HepG2 (cell line): ENCODE results near the gene SNRNP25. TPM values are rescaled to one million over a fixed set of nuclear protein-coding genes. Genes with fewer than 3 reads are reported as not detected.

Experiments used
- ATAC-seq: fragments of 200-7000 bp; cut with Tn5 transposase; 3 replicates; pipeline ENCODE4 v1.9.1; 2020; ENCODE audit warnings: mild to moderate bottlenecking, moderate library complexity
- BruUV-seq: library from RNA; stranded (reverse); fragments of 400-500 nt; replicated peaks from 2 replicates; lab custom pipeline; 2021; lab: Mats Ljungman, UMichigan
- CTCF ChIA-PET: fragments of 300-600 bp; formaldehyde crosslinking; extraction: SDS; loops from one replicate; lab custom pipeline; 2021; ENCODE audit warnings: low total read pairs, inconsistent platforms, low intra/inter-chr PET ratio; lab: Yijun Ruan, JAX
- POLR2A ChIA-PET: fragments of 350-600 bp; sonication (Branson Sonifier 250); formaldehyde crosslinking; loops from one replicate; lab custom pipeline; 2020; ENCODE audit warnings: antibody characterized with exemption, inconsistent platforms; lab: Yijun Ruan, JAX
- DNase-seq: peaks from one replicate; pipeline ENCODE4 v3.0.0-alpha.2; 2015; ENCODE audit warnings: low spot score
- FAIRE-seq: peaks from 3 replicates; lab custom pipeline; 2011; peaks lifted over from hg19 to GRCh38; lab: Jason Lieb, UNC
- H2AFZ ChIP-seq: one replicate; pipeline ENCODE4 v1.6.1; 2011; ENCODE audit warnings: low read length, inconsistent platforms
- H3K27ac ChIP-seq: fragments of 300-600 bp; 3 replicates; pipeline ENCODE4 v1.8.0; 2011; ENCODE audit warnings: mixed run types, mild to moderate bottlenecking, mixed read lengths, low read length, inconsistent platforms; ENCODE audit not compliant: insufficient read depth; ENCODE audit errors: extremely low read length
- H3K27me3 ChIP-seq, 2 experiments: fragments of 200-600 bp in 1 of 2; 2 replicates in 1 of 2; 3 replicates in 1 of 2; pipeline versions ENCODE4 v1.6.0 to v1.8.0; 2011; ENCODE audit warnings: low read length in 2 of 2, mild to moderate bottlenecking in 2 of 2, moderate library complexity in 2 of 2, inconsistent platforms in 1 of 2; ENCODE audit not compliant: insufficient read depth in 2 of 2, control insufficient read depth in 1 of 2
- H3K36me3 ChIP-seq, 2 experiments: fragments of 200-600 bp in 1 of 2; replicated peaks in 1 of 2; 2 replicates in 1 of 2; 3 replicates in 1 of 2; pipeline versions ENCODE4 v1.5.1 to v1.8.0; 2011; ENCODE audit warnings: low read length in 2 of 2, inconsistent platforms in 1 of 2; ENCODE audit not compliant: insufficient read depth in 2 of 2, control insufficient read depth in 1 of 2
- H3K4me1 ChIP-seq: 2 replicates; pipeline ENCODE4 v1.5.1; 2012; ENCODE audit warnings: low read length, inconsistent platforms; ENCODE audit not compliant: insufficient read depth
- H3K4me2 ChIP-seq: 2 replicates; pipeline ENCODE4 v1.6.0; 2011; ENCODE audit warnings: low read depth, low read length, inconsistent platforms
- H3K4me3 ChIP-seq, 3 experiments: fragments of 200-600 bp in 1 of 3; sonication (generic), shearing (Covaris generic) in 1 of 3; replicated peaks in 1 of 3; 2 replicates each; pipeline ENCODE4 v1.5.1; 2011 to 2016; ENCODE audit warnings: low read length in 3 of 3, inconsistent platforms in 2 of 3, low read depth in 2 of 3, mild to moderate bottlenecking in 2 of 3, control low read depth in 1 of 3, mixed read lengths in 1 of 3; ENCODE audit not compliant: insufficient read depth in 1 of 3
- H3K79me2 ChIP-seq: one replicate; pipeline ENCODE4 v1.6.1; 2011; ENCODE audit warnings: low read length, inconsistent platforms; ENCODE audit not compliant: insufficient read depth
- H3K9ac ChIP-seq: 2 replicates; pipeline ENCODE4 v1.6.0; 2011; ENCODE audit warnings: mild to moderate bottlenecking, low read depth, low read length, inconsistent platforms; ENCODE audit not compliant: insufficient read depth
- H3K9me3 ChIP-seq: 2 replicates; pipeline ENCODE4 v1.5.1; 2012; ENCODE audit warnings: mild to moderate bottlenecking, low read length
- H4K20me1 ChIP-seq: 2 replicates; pipeline ENCODE4 v1.6.0; 2011; ENCODE audit warnings: inconsistent platforms, mild to moderate bottlenecking, low read length, moderate library complexity; ENCODE audit not compliant: insufficient read depth
- CBX1 ChIP-seq: IDR thresholded peaks from one replicate; pipeline ENCODE4 v1.6.1; 2016; ENCODE audit warnings: antibody characterized with exemption, low read depth
- CBX2 ChIP-seq, 2 experiments: fragments of 200-600 bp in 1 of 2; sonication (generic); formaldehyde crosslinking in 1 of 2; IDR thresholded peaks; 2 replicates each; pipeline versions ENCODE4 v1.7.0 to v1.8.1; 2018 to 2022; ENCODE audit warnings: low read depth in 2 of 2, low read length in 1 of 2, mild to moderate bottlenecking in 1 of 2, missing genetic modification reagents in 1 of 2
- HBP1 ChIP-seq: IDR thresholded peaks from 2 replicates; pipeline ENCODE4 v1.6.1; 2016; ENCODE audit warnings: low read depth, control low read depth
- KDM1A ChIP-seq: IDR thresholded peaks from 2 replicates; pipeline ENCODE4 v1.6.1; 2016; ENCODE audit warnings: missing compliant biosample characterization
- MLLT10 ChIP-seq: sonication (generic); formaldehyde crosslinking; IDR thresholded peaks from 2 replicates; pipeline ENCODE4 v1.4.0; 2020; ENCODE audit warnings: missing genetic modification reagents
- RFX3 ChIP-seq: IDR thresholded peaks from 2 replicates; pipeline ENCODE4 v1.6.1; 2016; ENCODE audit warnings: missing biosample characterization, missing genetic modification reagents
- RXRA ChIP-seq: sonication (generic); formaldehyde crosslinking; IDR thresholded peaks from 2 replicates; pipeline ENCODE4 v1.5.1; 2020; ENCODE audit warnings: missing genetic modification reagents
- SAP130 ChIP-seq: IDR thresholded peaks from 2 replicates; pipeline ENCODE4 v1.6.1; 2016; ENCODE audit warnings: low read depth
- ZBTB42 ChIP-seq: sonication (generic); formaldehyde crosslinking; IDR thresholded peaks from 2 replicates; pipeline ENCODE4 v1.5.0; 2020; ENCODE audit warnings: mild to moderate bottlenecking, missing genetic modification reagents
- ZKSCAN8 ChIP-seq: IDR thresholded peaks from 2 replicates; pipeline ENCODE4 v1.6.1; 2016; ENCODE audit warnings: borderline replicate concordance, missing genetic modification reagents, missing compliant biosample characterization
- ZNF431 ChIP-seq: sonication (generic); formaldehyde crosslinking; IDR thresholded peaks from 2 replicates; pipeline ENCODE4 v1.9.0; 2022; ENCODE audit warnings: missing genetic modification reagents, low read depth, mild to moderate bottlenecking, borderline replicate concordance
- ZNF672 ChIP-seq: sonication (generic); formaldehyde crosslinking; IDR thresholded peaks from 2 replicates; pipeline ENCODE4 v1.8.1; 2022; ENCODE audit warnings: missing genetic modification reagents
- ZSCAN12 ChIP-seq: sonication (generic); formaldehyde crosslinking; IDR thresholded peaks from 2 replicates; pipeline ENCODE4 v1.9.0; 2021; ENCODE audit warnings: mild to moderate bottlenecking, missing genetic modification reagents
- WGBS: methylation state at CpG from one replicate; pipeline ENCODE4 v1.1.6; 2017; ENCODE audit warnings: low lambda C conversion rate; 5-methylcytosine and 5-hydroxymethylcytosine counted together
- in situ Hi-C: cut with HindIII; loops from 2 replicates; pipeline ENCODE4 v1.10.0; 2017; ENCODE audit warnings: low pct_unique_long_range_greater_than_20kb; ENCODE audit not compliant: extremely low pct_ligation_motif_present
- intact Hi-C: fragments of 100-400 bp; cut with micrococcal nuclease; formaldehyde crosslinking; loops from one replicate; pipeline ENCODE4 v1.10.0; 2022; ENCODE audit not compliant: unreplicated experiment
- polyA plus RNA-seq, 8 experiments: library from polyadenylated mRNA; depleted of rRNA in 3 of 8; stranded (reverse) in 7 of 8; unstranded in 1 of 8; fragments of >200 nt; fragmentation: Illumina TruSeq in 4 of 8; extraction: Trizol in 4 of 8; gene quantifications; 2 replicates each; pipeline versions ENCODE4 v1.2.1 to v1.2.3, GENCODE V29; 2011 to 2016; ENCODE audit warnings: low read depth in 4 of 8, missing spikeins in 1 of 8, mixed read lengths in 1 of 8; ENCODE audit not compliant: insufficient read depth in 1 of 8
- total RNA-seq, 5 experiments: library from RNA; depleted of rRNA; stranded (reverse); fragments of >200 nt; fragmentation: Illumina TruSeq; extraction: Trizol; gene quantifications; 2 replicates each; pipeline ENCODE4 v1.2.3, GENCODE V29; 2016; ENCODE audit warnings: low read depth in 1 of 5
- TF ChIP-seq, protein P1 (sequence below): sonication (generic); formaldehyde crosslinking; conservative IDR thresholded peaks from 2 replicates; pipeline ENCODE4 v1.4.0; 2020; ENCODE audit warnings: missing genetic modification reagents

The SNRNP25 gene
- total and polyA plus RNA-seq, 2 of the 13 experiments (the other 11 are each of a cell fraction or from before 2014, with no cell fraction given) = 34.1 to 97.4 TPM

GRCh38 chr16:83060-83603, 29.5 kb downstream of the SNRNP25 start:
- WGBS = 97% methylated on average over 18 of the region's 31 CpGs
- no peak for FAIRE-seq
- peaks cover 15 to 38% of the 10 kb centered on the region in 2 experiments; a peak in 4 of 5 replicates for H3K36me3 ChIP-seq
- TF ChIP-seq ZKSCAN8 (no peak), ZNF672 (CRISPR knock-in tag) (no peak), HBP1 (CRISPR knock-in tag) (no peak), MLLT10 (CRISPR knock-in tag) (no peak), RFX3 (CRISPR knock-in tag) (no peak), ZSCAN12 (CRISPR knock-in tag) (no peak), CBX2 (IDR thresholded peaks at IDR 0.05; ENCODE audit: low read depth, low read length) (no peak), CBX2 (CRISPR knock-in tag; IDR thresholded peaks at IDR 0.05; ENCODE audit: low read depth) (no peak), RXRA (CRISPR knock-in tag) (no peak), ZNF431 (no peak), KDM1A (CRISPR knock-in tag) (no peak), ZBTB42 (CRISPR knock-in tag) (no peak), CBX1 (no peak), SAP130 (no peak)
- TF ChIP-seq, protein P1, sequence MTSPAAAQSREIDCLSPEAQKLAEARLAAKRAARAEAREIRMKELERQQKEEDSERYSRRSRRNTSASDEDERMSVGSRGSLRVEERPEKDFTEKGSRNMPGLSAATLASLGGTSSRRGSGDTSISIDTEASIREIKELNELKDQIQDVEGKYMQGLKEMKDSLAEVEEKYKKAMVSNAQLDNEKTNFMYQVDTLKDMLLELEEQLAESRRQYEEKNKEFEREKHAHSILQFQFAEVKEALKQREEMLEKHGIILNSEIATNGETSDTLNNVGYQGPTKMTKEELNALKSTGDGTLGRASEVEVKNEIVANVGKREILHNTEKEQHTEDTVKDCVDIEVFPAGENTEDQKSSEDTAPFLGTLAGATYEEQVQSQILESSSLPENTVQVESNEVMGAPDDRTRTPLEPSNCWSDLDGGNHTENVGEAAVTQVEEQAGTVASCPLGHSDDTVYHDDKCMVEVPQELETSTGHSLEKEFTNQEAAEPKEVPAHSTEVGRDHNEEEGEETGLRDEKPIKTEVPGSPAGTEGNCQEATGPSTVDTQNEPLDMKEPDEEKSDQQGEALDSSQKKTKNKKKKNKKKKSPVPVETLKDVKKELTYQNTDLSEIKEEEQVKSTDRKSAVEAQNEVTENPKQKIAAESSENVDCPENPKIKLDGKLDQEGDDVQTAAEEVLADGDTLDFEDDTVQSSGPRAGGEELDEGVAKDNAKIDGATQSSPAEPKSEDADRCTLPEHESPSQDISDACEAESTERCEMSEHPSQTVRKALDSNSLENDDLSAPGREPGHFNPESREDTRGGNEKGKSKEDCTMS (CRISPR knock-in tag) = no peak
- no peaks in the 10 kb centered on the region for H3K9me3 ChIP-seq
- peaks cover 14% of the 10 kb centered on the region for H3K4me1 ChIP-seq
- CTCF ChIA-PET = no interaction called here
- H3K79me2 ChIP-seq = peaks cover 2% of the 10 kb centered on the region
- no peaks in the 10 kb centered on the region for H4K20me1 ChIP-seq
- BruUV-seq = no TSS peak
- POLR2A ChIA-PET = no interaction called here
- no peak overlapping the region for H3K4me2 ChIP-seq
- intact Hi-C loops = no loop called here
- no peak overlapping the region for H3K4me3 ChIP-seq
- no peak overlapping the region for H3K9ac ChIP-seq
- no peaks in the 10 kb centered on the region; a peak in 1 of 5 replicates for H3K27me3 ChIP-seq
- in situ Hi-C loops = no loop called here
- no peak overlapping the region for H3K27ac ChIP-seq
- no peak overlapping the region for H2AFZ ChIP-seq
- DNase-seq = no peak
- no peak for ATAC-seq
